ENCODE results near the gene CARM1. TPM values are rescaled to one million over a fixed set of nuclear protein-coding genes. Genes with fewer than 3 reads are reported as not detected.
"Not testable (repeated sequence)": the region's sequence is repeated elsewhere in the genome, so short reads cannot be mapped to it uniquely, and the experiment has no call there.

CARM1 gene
- total RNA-seq, 1 donor from 2014 or later = 39.5 TPM

DNA sequence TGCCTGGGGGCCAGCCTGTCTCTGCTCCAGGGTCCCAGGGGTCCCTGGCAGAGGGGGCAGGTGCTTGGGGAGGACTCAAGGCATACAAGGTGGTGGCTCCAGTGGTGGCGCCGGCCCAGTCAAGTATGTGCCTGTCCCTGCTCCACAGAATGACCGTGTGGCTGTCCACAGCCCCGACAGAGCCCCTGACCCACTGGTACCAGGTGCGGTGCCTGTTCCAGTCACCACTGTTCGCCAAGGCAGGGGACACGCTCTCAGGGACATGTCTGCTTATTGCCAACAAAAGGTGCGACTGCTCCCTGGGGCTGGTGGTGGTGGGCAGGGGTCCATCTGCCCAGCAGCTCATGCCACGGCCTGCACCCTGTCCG, 48.9 kb downstream of the CARM1 start:
- DNase-seq (ENCODE audit: missing footprints) = peak; percentile 41
- no peak for ATAC-seq
- intact Hi-C loops (cut with DNase I) = no loop called here

DNA sequence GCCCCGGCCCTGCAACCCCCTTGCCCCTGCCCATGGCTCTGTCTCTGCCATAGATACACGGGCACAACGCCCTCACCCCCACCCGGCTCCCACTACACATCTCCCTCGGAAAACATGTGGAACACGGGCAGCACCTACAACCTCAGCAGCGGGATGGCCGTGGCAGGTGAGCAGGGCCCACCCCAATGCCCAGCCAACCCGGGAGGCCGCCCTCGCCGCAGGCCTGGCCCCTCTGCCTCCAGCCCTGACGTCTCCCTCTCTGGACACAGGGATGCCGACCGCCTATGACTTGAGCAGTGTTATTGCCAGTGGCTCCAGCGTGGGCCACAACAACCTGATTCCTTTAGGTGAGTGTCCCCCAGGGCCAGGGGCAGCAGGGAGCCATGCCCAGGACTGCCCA, 49.4 kb downstream of the CARM1 start:
- intact Hi-C loops (cut with DNase I) = no loop called here
- DNase-seq (ENCODE audit: missing footprints) (no peak), ATAC-seq (no peak)

DNA sequence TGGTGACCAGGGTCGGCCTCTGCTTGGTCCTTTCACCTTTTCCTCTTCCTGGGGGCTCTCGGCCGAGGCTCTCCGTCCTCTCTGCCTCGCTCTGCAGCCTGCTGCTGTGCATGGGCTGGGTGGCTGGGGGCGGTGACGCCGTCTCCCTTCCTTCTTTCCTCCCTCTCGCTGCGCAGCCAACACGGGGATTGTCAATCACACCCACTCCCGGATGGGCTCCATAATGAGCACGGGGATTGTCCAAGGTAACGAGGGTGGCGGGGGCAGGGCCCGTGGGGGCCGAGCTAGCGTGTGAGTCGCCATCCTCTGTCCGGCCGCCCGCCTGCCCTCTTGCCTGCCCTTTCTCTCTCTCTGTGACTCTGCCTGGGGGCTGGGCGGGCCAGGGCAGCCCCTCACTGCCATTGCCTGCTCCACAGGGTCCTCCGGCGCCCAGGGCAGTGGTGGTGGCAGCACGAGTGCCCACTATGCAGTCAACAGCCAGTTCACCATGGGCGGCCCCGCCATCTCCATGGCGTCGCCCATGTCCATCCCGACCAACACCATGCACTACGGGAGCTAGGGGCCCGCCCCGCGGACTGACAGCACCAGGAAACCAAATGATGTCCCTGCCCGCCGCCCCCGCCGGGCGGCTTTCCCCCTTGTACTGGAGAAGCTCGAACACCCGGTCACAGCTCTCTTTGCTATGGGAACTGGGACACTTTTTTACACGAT, 50.0 kb downstream of the CARM1 start:
- DNase-seq (ENCODE audit: missing footprints) = no peak
- no peak for ATAC-seq
- intact Hi-C loops (cut with DNase I) = no loop called here

DNA sequence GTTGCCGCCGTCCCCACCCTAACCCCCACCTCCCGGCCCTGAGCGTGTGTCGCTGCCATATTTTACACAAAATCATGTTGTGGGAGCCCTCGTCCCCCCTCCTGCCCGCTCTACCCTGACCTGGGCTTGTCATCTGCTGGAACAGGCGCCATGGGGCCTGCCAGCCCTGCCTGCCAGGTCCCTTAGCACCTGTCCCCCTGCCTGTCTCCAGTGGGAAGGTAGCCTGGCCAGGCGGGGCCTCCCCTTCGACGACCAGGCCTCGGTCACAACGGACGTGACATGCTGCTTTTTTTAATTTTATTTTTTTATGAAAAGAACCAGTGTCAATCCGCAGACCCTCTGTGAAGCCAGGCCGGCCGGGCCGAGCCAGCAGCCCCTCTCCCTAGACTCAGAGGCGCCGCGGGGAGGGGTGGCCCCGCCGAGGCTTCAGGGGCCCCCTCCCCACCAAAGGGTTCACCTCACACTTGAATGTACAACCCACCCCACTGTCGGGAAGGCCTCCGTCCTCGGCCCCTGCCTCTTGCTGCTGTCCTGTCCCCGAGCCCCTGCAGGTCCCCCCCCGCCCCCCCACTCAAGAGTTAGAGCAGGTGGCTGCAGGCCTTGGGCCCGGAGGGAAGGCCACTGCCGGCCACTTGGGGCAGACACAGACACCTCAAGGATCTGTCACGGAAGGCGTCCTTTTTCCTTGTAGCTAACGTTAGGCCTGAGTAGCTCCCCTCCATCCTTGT, 50.7 kb downstream of the CARM1 start:
- ATAC-seq = no peak
- intact Hi-C loops (cut with DNase I) = no loop called here
- DNase-seq (ENCODE audit: missing footprints) = no peak

DNA sequence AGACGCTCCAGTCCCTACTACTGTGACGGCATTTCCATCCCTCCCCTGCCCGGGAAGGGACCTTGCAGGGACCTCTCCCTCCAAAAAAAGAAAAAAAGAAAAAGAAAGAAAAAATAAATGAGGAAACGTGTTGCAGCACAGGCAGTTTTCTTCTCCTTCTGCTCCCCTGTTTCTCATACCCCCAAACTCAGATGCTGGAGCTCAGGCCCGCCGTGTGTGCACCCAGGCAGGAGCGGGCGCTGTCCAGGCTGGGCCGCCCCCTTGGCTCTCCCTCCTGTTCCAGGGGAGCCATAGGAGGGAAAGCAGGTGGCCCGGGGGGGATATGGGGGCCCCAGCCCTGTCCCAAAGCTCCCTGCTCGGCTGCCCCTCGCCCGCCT, 51.3 kb downstream of the CARM1 start:
- ATAC-seq (no peak), DNase-seq (ENCODE audit: missing footprints) (no peak)
- intact Hi-C loops (cut with DNase I) = no loop called here

DNA sequence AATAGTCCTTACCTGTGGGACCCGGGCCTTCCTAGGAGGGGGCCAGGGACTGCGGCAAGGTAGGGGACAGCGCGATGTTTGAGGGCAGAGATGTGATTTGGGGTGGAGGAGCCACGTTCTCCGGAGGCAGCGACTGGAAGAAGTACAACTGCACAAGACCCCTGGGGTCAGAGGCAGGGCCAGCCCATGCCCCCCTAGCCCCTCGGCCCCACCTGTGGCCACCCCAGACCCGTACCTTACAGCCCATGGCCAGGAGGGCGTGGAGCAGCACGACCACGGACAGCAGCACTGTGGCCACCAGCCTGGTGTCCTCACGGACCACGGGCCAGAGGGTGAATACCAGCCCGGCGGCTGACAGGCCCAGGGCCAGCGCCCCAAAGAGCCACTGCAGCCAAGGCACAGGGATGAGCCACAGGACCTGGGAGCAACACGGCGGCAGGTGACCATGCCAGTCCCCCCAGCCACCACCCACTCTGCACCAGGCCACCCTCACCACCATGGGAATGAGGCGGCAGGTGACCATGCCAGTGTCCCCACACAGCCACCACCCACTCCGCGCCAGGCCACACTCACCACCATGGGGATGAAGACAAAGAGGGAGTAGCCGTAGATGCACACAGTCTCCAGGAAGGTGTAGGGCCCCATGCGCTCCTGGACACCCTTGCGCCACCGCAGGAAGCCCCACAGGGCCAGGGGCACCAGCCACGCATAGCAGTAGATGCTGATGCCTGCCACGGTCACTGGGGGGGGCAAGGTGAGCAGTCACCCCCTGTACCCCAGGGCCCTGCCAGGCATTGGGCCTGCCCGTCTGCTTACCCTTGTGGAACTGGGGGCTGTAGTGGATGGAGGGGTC, 52.1 kb downstream of the CARM1 start:
- DNase-seq (ENCODE audit: missing footprints) (peak; percentile 46), ATAC-seq (no peak)
- intact Hi-C loops (cut with DNase I) = no loop called here

DNA sequence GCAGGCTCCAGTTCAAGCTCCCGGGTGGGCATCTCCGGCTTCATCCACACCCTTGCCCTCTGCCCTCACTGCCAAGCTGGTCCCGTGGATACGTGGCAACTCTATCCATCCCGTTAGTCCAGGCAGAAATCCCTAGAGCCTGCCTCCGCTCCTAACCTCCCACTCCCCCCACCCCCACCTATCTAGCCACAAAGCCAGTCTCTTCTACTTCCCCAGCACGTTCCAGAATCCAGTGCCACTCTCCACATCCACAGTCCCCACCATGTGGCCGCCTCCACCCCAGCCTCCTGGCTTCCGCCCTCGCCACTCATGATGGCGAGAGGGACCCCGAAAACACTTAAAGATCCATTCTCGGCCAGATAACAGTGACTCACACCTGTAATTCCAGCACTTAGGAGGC, 53.2 kb downstream of the CARM1 start:
- DNase-seq (ENCODE audit: missing footprints) (no peak), ATAC-seq (no peak)
- intact Hi-C loops (cut with DNase I) = no loop called here

DNA sequence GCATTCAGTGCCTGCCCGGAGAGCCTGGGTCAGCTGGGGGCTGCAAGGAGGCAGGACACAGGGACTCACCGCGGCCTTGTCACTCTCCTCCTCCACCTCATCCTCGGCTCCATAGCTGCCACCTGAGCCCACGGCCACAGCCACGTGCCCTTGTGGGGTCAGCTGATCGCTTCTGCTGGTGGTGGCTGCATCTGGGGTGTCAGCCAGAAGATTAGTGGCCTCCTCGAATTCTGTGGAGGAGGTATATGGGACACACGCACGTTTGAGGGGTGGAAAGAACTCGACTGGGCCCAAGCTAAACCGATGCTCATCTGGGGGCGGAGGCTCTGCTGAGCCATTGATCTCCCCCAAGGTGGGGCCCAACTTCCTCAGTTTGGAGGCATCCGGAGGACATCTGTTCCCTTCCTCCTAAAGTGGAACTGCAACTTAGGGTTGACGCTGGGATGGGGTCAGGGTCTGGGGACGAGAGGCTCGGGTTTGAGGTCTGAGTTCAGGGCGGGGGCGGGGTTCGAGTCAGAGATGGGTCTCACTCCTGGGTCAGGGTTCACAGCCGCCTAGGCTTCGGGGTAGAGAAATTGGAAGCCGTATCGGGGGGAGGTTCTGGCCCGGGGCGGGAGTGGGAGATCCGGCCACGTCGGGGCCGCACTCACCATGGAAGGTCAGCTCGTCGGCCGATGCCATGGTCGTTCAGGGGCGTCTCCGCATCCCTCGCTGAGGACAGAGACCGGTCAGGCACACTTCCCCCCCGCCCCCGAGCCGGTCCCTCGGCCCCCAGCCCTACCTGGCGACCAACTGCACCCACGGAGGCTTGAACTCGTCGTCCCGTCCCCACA, 56.6 kb downstream of the CARM1 start:
- intact Hi-C loops (cut with DNase I) = loop anchor here (2.0 kb wide), 1 partner anchor 57 kb away; the partner anchor contains the start of gene CARM1
- DNase-seq (ENCODE audit: missing footprints) (no peak), ATAC-seq (peak; percentile 2)

DNA sequence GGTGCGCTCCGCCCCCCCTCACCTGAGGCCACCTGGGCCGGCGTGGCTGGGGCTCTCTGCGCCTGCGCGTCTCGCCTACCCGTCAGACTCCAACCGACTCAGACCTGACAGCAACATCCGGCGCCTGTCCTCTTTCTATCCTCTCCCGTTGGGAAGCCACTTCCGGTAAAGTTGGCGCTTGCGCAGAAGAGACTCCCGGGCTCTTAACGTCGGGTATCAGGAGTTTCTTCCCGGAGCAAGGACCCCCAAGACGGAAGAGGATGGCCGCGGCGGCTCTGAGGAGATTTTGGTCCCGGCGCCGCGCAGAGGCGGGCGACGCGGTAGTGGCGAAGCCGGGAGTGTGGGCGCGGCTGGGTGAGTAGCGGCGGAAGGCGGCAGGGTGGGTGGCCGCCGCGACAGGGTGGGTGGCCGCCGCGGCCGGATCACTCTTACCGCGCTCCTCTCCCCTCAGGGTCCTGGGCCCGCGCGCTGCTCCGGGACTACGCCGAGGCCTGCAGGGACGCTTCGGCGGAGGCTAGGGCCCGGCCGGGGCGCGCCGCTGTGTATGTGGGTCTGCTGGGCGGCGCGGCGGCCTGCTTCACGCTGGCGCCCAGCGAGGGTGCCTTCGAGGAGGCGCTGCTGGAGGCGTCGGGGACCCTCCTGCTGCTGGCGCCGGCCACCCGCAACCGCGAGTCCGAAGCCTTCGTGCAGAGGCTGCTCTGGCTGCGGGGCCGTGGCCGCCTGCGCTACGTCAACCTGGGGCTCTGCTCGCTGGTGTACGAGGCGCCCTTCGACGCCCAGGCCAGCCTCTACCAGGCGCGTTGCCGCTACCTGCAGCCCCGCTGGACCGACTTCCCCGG, 57.4 kb downstream of the CARM1 start, which contains the start of the genes TIMM29 and YIPF2:
Gene TIMM29 (plus strand): TSS at position 249 of the 839 bp plus-strand sequence. CDS start 12 bp downstream, at position 261.
Gene YIPF2 (minus strand): TSS at position 77 of the 839 bp plus-strand sequence. CDS start 229 bp downstream, outside the sequence.
- ATAC-seq (peak; percentile 97), DNase-seq (ENCODE audit: missing footprints) (peak; percentile 96)
- intact Hi-C loops (cut with DNase I) = loop anchor here (2.0 kb wide), 1 partner anchor 58 kb away; the partner anchor contains the start of gene CARM1

DNA sequence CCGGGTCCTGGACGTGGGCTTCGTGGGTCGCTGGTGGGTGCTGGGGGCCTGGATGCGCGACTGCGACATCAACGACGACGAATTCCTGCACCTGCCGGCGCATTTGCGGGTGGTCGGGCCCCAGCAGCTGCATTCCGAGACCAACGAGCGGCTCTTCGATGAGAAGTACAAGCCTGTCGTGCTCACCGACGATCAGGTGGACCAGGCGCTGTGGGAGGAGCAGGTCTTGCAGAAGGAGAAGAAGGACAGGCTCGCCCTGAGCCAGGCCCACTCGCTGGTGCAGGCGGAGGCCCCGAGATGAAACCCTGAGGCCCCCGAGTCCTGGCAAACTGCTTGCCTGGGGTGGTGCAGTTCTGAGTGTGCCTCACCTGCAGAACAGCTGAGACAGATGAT, 58.0 kb downstream of the CARM1 start:
- peak; percentile 64 for DNase-seq (ENCODE audit: missing footprints)
- intact Hi-C loops (cut with DNase I) = loop anchor here (2.0 kb wide), 1 partner anchor 59 kb away; the partner anchor contains the start of gene CARM1
- ATAC-seq = no peak

DNA sequence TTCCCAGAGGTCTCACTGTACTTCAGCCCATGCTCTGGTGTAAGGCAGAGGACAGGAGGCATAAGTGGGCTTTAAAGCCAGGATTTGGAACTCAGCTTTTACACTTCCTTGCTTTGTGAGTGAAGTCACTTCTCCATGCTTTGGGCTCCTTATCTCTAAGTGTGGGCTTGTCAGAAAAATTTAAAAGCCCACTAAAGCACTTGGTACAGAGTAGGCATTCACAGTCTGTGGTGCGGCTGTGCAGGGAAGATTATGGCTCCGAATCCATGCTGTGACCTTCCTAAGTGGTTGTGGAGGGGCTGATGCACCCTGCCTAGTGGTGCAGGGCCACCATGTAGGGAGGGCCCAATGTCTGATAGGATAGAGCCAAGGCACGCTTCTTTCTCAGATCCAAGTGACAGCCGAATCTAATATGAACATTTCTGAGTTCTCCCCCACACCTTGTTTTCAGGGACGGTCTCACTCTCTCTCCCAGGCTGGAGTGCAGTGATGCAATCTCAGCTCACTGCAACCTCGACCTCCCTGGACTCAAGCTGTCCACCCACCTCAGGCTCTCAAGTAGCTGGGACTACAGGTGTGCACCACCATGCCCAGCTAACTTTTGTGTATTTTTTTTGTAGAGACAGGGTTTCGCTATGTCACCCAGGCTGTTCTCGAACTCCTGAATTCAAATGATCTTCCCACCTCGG, 64.2 kb downstream of the CARM1 start:
- DNase-seq (ENCODE audit: missing footprints) (no peak), ATAC-seq (no peak)
- intact Hi-C loops (cut with DNase I) = loop anchor here (5.0 kb wide), 2 partner anchors 42 to 192 kb away; no protein-coding TSS in a partner anchor

DNA sequence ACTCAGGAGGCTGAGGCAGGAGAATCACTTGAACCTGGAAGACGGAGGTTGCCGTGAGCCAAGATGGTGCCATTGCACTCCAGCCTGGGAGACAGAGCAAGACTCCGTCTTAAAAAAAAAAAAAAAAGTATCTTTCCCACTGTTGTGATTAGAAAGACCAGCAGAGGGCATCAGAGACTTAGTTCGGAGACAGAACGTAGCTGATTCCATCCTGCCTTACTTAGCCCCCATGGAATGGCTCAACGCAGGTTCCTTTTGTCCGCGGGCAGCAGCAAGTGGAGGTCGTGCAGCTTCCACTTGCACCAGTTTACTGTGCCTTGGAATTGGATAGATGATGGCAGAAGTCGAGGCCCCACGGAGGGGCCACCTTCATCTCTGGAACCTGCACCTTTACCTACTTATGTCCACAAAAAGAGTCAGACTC, 65.3 kb downstream of the CARM1 start:
- ATAC-seq = peak; percentile 70
- intact Hi-C loops (cut with DNase I) = loop anchor here (5.0 kb wide), 2 partner anchors 41 to 191 kb away; no protein-coding TSS in a partner anchor
- no peak for DNase-seq (ENCODE audit: missing footprints)

DNA sequence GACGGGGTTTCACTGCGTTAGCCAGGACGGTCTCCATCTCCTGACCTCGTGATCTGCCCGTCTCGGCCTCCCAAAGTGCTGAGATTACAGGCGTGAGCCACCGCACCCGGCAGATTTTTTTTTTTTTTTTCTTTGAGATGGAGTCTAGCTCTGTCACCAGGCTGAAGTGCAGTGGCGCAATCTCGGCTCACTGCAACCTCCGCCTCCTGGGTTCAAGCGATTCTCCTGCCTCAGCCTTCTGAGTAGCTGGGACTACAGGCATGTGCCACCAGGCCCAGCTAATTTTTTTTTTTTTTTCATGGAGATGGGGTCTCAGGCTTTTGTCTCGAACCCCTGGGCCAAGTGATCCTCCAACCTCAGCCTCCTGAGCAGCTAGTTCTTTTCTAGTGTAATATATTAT, 70.3 kb downstream of the CARM1 start:
- intact Hi-C loops (cut with DNase I); DNase-seq (ENCODE audit: missing footprints); ATAC-seq: not testable (repeated sequence)

DNA sequence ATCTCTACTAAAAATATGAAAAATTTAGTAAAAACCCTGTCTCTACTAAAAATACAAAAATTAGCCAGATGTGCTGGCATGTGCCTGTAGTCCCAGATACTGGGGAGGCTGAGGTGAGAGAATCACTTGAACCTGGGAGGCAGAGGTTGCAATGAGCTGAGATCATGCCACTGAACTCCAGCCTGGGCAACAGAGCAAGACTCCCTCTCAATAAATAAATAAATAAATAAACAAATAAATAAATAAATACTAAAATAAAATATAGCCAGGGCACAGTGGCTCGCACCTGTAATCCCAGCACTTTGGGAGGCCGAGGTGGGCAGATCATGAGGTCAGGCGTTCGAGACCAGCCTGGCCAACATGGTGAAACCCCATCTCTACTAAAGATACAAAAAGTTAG, 72.1 kb downstream of the CARM1 start:
- DNase-seq (ENCODE audit: missing footprints); intact Hi-C loops (cut with DNase I); ATAC-seq: not testable (repeated sequence)

DNA sequence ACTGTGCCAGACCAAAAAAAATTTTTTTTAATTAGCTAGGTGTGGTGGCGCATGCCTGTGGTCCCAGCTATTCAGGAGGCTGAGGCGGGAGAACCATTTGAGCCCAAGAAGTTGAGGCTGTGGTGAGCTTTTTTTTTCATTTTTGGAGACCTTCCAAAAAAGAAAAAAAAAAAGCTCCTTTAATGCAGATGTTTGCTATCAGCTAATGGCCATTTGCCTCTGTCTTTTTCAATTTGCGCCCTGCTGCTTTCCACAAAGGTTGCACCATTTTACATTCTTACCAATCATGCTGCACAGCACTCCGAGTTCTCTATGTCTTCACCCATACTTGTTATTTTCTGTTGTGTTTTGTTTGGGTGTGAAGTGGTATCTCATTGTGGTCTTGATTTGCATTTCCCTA, 73.9 kb downstream of the CARM1 start:
- ATAC-seq (no peak), DNase-seq (ENCODE audit: missing footprints) (no peak)
- intact Hi-C loops (cut with DNase I) = no loop called here

DNA sequence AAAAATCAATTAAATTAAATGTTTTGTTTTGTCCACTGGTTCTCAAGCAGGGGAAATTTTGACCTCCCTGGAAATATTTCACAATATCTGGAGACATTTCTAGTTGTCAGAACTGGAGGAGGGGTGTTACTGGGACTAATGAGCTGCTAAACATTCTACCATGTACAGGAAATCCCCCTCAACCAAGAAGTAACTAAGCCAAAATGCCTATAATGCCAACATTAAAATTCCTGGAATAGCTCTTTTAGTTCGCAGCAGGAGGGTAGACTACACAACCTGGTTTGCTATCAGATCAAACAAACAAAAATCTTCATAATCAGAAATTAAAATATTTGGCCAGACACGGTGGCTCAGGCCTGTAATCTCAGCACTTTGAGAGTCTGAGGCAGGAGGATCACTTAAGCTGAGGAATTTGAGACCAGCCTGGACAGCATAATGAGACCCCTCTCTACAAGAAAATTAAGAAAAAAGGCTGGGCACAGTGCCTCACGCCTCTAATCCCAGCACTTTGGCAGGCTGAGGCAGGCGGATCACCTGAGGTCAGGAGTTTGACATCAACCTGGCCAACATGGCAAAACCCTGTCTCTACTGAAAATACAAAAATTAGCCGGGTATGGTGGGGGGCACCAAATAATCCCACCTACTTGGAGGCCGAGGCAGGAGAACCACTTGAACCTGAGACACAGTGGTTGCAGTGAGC, 75.8 kb downstream of the CARM1 start:
- intact Hi-C loops (cut with DNase I) = no loop called here
- DNase-seq (ENCODE audit: missing footprints) (no peak), ATAC-seq (no peak)
